NCI-H1436 (cell line): ENCODE results near the gene PXN.
"Not testable (repeated sequence)": the region's sequence is repeated elsewhere in the genome, so short reads cannot be mapped to it uniquely, and the experiment has no call there.

Experiments used
- DNase-seq: peaks from one replicate; lab custom pipeline; 2025; lab: John Stamatoyannopoulos, UW

Gene PXN

GRCh38 chr12:120209851-120210250 is 55.7 kb downstream of the PXN start:
- no peak for DNase-seq

- no peak for DNase-seq
Measured at GRCh38 chr12:120207227-120207626, 58.3 kb downstream of the PXN start.

DNA sequence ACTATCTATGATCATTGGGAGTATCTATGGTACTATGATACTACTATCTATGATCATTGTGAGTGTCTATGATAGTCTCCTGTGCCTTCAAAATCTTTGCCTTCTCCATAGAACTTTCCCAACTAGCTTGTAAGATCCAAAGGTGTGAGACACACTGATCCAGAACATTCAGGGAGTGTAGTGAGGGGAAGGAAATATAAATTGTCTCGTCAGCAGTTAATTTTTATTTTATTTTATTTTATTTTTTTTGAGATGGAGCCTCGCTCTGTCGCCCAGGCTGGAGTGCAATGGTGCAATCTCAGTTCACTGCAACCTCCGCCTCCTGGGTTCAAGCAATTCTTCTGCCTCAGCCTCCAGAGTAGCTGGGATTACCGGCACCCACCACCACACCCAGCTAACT is 58.7 kb downstream of the PXN start:
- not testable (repeated sequence) for DNase-seq

DNA sequence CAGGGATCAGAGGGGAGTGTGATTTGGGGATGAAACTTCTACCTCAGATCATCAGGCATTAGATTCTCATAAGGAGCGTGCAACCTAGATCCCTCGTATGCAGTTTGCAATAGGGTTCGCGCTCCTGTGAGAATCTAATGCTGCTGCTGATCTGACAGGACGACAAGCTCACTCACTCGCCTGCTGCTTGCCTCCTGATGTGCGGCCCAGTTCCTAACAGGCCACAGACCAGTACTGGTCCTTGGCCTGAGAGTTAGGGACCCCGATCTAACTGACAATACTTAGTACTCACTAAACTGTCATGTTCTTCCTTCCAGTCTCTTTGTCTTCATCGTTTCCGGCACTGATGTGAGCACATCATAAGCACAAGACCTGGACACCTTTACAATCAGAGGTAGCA is 59.3 kb downstream of the PXN start:
- no peak for DNase-seq

GRCh38 chr12:120204171-120204570 is 61.4 kb downstream of the PXN start:
- DNase-seq, result no peak

DNA sequence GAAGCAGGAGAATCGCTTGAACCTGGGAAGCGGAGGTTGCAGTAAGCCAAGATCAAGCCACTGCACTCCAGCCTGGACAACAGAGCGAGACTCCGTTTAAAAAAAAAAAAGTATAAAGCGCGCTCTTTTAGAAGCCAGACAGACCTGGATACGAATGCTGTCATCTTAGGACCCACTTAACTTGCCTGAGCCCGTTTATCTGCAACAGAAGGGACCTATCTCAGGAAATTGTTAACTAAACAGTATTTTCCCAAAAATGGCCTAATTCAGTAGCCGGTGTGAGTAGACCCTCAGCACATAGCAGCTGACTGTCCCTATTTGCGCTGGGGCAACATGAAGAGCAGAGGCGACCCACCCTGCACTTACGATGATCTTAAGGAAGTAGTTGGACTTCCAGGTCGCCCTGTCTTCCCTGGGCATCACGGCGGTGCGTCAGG is 65.1 kb downstream of the PXN start:
- DNase-seq, result no peak

- DNase-seq, result no peak
Measured at GRCh38 chr12:120199595-120200306, 65.8 kb downstream of the PXN start.

DNA sequence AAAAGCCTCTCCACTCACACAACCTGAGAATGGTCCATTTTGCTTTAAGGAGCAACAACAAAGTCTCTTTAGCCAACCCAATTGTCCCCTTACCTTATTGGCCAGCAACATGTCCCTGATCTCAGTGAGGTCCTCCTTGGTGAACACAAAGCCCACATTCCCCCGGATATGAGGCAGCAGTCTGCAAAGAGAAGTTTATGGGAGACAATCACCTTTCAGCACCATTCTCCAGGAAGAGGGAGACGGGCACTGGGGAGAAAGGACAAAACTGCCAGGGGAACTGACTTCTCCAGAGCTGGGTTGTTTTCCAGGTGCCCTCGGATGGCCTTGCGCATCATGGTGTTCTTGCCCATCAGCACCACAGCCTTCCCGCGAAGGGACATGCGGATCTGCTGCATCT is 66.5 kb downstream of the PXN start:
- no peak for DNase-seq

DNA sequence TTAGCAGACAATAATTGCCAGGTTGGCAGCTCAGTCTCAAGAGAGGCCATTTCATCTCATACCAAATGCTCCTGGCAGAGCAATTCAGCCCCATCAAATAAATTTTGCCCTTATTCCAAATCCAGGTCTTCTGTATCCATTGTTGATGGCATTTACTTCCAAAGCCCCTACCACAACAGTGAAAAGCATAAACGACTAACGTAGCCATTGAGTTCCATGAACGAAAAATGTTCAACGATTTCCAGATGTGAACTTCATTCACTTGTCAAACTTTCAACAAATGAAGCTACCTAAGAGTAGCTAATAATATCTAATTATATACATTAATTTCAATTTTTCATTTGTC is 68.0 kb downstream of the PXN start:
- no peak for DNase-seq

GRCh38 chr12:120196817-120197541 is 68.6 kb downstream of the PXN start:
- not testable (repeated sequence) for DNase-seq

DNA sequence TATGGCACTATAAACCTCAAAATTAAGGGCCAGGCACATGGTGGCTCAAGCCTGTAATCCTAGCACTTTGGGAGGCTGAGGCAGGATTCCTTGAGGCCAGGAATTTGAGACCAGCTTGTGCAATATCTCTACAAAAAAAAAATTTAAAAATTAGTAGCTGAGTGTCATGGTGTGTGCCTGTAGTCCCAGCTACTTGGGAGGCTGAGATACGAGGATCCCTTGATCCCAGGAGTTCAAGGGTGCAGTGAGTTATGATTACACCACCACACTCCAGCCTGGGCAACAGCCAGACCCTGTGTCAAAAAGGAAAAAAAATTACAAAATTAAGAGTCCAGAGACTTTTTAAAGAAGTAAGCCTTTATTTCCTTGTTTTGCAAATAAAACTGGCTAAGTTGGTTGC is 69.2 kb downstream of the PXN start:
- DNase-seq, result no peak

DNA sequence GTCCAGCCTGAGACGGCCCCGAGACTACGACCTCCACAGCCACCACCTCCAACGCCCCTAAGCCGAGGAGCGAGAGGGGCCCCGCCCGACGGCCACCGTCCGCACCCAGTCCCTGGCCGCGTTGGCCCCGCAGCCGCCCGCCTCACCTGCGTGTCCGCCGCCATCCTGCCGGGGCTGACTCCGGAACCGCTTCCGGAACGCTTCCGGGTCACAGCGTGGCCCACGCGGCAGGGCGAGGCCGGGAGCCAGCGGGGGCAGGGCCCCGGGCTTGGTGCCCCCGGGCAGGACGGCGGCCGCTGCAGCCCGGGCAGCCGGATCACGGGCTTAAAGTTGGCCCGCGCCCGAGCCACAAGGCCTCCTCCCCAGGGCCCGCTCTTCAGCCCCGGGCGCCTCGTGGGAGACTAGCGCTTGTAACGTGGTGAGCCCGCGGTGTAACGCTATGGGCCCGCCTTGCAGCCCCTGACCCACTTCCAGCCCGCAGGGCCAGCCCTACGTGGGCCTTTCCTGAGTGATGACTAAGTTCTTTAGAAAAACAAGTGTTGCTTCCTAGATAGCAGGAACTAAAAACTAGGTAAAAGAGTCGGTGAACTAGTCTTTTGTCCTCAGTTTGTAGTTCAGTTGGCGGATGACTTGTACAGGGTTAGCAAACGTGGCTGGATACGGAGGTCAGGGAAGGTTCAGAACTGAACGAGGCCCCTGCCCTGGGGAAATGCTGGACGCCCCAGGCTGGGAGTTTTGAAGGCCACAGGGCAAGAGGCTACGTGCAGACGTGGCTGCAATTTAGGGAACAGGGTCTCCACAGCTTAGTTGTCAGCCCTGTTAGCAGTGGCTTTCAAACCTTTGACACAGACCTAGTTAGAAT is 70.8 kb downstream of the PXN start, which contains the start of gene GCN1:
GCN1 (minus strand) TSS at position 182 of the 862 bp plus-strand sequence; CDS start at position 164, 18 bp downstream.
- peak; percentile 57 for DNase-seq

DNA sequence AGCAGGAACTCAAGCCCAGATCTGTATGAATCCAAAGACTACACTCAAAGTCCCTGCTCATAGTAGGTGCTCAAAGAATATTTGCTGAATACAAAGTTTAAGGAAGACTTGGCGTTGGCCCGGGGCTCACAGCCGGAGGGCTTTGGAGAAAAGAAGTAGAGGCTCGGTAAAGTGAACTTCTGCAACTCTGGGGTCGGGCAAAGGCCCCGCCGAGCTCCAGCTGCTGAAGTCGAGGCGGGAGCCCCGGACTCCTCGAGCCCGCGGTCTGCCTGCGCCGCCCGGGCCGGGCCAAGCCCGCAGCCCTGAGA is 71.3 kb downstream of the PXN start:
- DNase-seq, result no peak

- not testable (repeated sequence) for DNase-seq
Measured at GRCh38 chr12:120193286-120193685, 72.2 kb downstream of the PXN start.

GRCh38 chr12:120190985-120191480 is 74.5 kb downstream of the PXN start:
- no peak for DNase-seq

- no peak for DNase-seq
Measured at GRCh38 chr12:120190386-120190785, 75.1 kb downstream of the PXN start.

DNA sequence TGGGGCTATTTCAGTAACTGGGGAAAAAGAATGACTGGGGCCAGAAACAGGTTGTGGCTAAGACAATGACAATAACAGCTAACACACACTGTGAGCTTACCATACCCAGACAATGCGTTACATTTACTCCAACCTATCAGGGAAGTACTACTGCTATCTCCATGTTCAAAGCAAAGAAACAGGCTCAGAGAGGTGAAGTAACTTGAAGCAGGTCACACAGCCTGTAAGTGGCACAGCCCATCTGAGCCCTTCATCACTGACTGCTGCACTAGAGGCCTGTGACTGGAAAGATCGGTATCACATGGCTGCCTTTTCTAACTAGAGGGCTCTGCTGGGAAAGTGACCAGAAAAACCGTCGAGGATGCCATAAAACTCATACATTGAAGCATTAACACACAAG is 78.9 kb downstream of the PXN start:
- DNase-seq, result no peak

- no peak for DNase-seq
Measured at GRCh38 chr12:120183211-120183631, 82.3 kb downstream of the PXN start.

- DNase-seq, result no peak
Measured at GRCh38 chr12:120181991-120182631, 83.4 kb downstream of the PXN start.

GRCh38 chr12:120180975-120181374 is 84.6 kb downstream of the PXN start:
- DNase-seq, result no peak

DNA sequence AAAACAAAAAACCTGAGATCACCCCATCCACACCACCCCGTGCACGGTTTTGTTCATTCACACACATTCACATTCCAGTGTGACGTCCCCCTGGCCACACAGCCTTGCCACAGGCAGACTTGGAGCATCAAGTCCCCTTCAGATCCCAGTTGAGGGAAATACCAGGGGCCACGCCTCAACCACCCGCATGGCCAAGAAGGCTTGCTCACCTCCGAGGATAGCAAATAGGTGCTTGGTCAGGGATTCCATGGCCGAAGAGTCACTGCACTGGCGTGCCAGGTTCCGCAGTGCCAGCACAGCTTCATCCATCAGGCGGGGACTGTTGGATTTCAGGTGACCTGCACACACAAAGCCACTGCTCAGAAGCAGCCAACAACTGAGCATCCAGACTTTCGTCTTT is 90.0 kb downstream of the PXN start:
- no peak for DNase-seq

DNA sequence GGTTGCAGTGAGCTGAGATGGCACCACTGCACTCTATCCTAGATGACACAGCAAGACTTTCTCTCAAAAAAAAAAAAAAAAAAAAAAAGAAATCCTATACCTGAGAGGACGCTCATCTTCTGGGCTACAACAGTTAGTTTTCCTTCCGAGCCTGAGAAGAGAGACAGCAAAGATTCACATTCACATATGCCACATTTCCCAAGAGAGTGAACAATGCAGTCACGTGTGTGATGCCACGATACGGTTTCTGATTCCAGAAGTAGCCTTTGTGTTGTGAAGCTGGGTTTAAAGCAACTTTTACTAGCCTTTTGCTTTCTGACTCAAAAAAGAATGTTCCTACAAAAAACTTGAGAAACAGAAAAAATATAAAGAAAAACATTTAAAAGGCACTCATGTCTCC is 90.5 kb downstream of the PXN start:
- DNase-seq, result no peak
